Measurements from ENCODE around the gene NHP2. TPM values are rescaled to one million over a fixed set of nuclear protein-coding genes. Genes with fewer than 3 reads are reported as not detected.

The NHP2 gene
- total and polyA plus RNA-seq, 9 of the 15 experiments (the other 6 are each of a cell fraction or from before 2014, with no cell fraction given): 52.8 to 622 (median 144) TPM

DNA sequence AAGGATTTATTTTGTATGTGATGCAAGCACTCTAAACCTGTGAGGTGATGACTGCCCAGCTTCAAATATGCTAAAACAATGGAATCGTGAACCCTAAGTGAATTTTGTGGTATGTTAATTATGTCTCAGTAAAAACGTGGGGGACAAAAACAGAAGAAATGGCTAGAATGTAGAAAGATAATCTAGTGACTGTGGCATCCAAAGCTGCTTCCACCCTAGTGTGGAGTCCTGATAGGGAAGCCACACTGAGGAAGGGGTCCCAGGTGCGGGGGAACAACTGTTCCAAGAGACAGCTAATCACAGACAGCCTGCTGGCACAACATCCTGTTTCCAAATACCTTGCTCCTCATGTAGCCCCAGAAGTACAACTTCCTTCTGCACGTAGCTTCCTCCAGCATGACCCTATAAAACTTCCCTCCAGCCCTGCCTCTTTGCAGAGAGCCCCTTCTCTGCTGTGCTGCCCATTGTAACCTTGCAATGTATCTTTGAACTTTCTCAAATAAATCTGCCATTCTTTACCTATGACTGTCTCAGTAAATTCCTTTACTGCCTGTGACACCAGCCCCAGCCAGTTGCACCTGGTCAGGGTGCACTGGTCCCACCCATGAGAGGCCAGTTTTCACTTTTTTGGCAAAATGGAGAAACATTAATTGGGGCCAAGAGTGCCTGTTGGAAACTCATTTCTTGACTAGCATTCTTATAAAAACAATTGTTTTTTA lies 28.6 kb upstream of the NHP2 start (continued):
- TF ChIP-seq POLR2H (tag; IDR thresholded peaks at IDR 0.05; ENCODE audit: low read depth) (no peak), CHCHD3 (CRISPR knock-in tag; IDR thresholded peaks at IDR 0.05) (no peak), PRMT5 (CRISPR knock-in tag; IDR thresholded peaks at IDR 0.05) (no peak), SP2 (IDR thresholded peaks at IDR 0.05; ENCODE audit: extremely low read depth, low read depth, low read length, poor library complexity, severe bottlenecking) (no peak), ZBTB8A (IDR thresholded peaks at IDR 0.05; ENCODE audit: partially characterized antibody) (no peak), KDM1A (IDR thresholded peaks at IDR 0.05) (peak; percentile 55 to 58), MTA2 (IDR thresholded peaks at IDR 0.05; ENCODE audit: low read depth) (peak; percentile 39; the same call in 1 of the 2 replicates), SIN3B (IDR thresholded peaks at IDR 0.05; ENCODE audit: low read depth) (no peak), CC2D1A (IDR thresholded peaks at IDR 0.05) (peak; percentile 35; the same call in 1 of the 2 replicates), ZFP1 (CRISPR knock-in tag; IDR thresholded peaks at IDR 0.05) (no peak), ZFP36 (IDR thresholded peaks at IDR 0.05; ENCODE audit: low read depth, low read length, partially characterized antibody) (no peak), NR4A1 (CRISPR knock-in tag; IDR thresholded peaks at IDR 0.05) (no peak), NR4A1 (tag; IDR thresholded peaks at IDR 0.05) (no peak), RFX1 (IDR thresholded peaks at IDR 0.05) (no peak), SNRNP70 (optimal IDR thresholded peaks at IDR 0.05; ENCODE audit: low read depth, low read length) (no peak), POLR2G (IDR thresholded peaks at IDR 0.05; ENCODE audit: low read depth, low read length) (no peak), TRIM28 (IDR thresholded peaks at IDR 0.05) (no peak), ZC3H4 (CRISPR knock-in tag; IDR thresholded peaks at IDR 0.05; ENCODE audit: borderline replicate concordance) (no peak), CEBPB (tag; IDR thresholded peaks at IDR 0.05) (0 out of 2 replicates have a peak, but pooled peaks have one; percentile 25), ZNF175 (CRISPR knock-in tag; IDR thresholded peaks at IDR 0.05; ENCODE audit: low read depth) (no peak), HDAC6 (IDR thresholded peaks at IDR 0.05; ENCODE audit: low read depth, low read length) (no peak)
- TF ChIP-seq, protein P1, sequence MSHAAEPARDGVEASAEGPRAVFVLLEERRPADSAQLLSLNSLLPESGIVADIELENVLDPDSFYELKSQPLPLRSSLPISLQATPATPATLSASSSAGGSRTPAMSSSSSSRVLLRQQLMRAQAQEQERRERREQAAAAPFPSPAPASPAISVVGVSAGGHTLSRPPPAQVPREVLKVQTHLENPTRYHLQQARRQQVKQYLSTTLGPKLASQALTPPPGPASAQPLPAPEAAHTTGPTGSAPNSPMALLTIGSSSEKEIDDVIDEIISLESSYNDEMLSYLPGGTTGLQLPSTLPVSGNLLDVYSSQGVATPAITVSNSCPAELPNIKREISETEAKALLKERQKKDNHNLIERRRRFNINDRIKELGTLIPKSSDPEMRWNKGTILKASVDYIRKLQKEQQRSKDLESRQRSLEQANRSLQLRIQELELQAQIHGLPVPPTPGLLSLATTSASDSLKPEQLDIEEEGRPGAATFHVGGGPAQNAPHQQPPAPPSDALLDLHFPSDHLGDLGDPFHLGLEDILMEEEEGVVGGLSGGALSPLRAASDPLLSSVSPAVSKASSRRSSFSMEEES (CRISPR knock-in tag; IDR thresholded peaks at IDR 0.05): no peak
- TF ChIP-seq, protein P2, sequence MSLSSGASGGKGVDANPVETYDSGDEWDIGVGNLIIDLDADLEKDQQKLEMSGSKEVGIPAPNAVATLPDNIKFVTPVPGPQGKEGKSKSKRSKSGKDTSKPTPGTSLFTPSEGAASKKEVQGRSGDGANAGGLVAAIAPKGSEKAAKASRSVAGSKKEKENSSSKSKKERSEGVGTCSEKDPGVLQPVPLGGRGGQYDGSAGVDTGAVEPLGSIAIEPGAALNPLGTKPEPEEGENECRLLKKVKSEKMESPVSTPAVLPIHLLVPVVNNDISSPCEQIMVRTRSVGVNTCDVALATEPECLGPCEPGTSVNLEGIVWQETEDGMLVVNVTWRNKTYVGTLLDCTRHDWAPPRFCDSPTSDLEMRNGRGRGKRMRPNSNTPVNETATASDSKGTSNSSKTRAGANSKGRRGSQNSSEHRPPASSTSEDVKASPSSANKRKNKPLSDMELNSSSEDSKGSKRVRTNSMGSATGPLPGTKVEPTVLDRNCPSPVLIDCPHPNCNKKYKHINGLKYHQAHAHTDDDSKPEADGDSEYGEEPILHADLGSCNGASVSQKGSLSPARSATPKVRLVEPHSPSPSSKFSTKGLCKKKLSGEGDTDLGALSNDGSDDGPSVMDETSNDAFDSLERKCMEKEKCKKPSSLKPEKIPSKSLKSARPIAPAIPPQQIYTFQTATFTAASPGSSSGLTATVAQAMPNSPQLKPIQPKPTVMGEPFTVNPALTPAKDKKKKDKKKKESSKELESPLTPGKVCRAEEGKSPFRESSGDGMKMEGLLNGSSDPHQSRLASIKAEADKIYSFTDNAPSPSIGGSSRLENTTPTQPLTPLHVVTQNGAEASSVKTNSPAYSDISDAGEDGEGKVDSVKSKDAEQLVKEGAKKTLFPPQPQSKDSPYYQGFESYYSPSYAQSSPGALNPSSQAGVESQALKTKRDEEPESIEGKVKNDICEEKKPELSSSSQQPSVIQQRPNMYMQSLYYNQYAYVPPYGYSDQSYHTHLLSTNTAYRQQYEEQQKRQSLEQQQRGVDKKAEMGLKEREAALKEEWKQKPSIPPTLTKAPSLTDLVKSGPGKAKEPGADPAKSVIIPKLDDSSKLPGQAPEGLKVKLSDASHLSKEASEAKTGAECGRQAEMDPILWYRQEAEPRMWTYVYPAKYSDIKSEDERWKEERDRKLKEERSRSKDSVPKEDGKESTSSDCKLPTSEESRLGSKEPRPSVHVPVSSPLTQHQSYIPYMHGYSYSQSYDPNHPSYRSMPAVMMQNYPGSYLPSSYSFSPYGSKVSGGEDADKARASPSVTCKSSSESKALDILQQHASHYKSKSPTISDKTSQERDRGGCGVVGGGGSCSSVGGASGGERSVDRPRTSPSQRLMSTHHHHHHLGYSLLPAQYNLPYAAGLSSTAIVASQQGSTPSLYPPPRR (CRISPR knock-in tag; IDR thresholded peaks at IDR 0.05; ENCODE audit: borderline replicate concordance): no peak
- TF ChIP-seq, protein P3, sequence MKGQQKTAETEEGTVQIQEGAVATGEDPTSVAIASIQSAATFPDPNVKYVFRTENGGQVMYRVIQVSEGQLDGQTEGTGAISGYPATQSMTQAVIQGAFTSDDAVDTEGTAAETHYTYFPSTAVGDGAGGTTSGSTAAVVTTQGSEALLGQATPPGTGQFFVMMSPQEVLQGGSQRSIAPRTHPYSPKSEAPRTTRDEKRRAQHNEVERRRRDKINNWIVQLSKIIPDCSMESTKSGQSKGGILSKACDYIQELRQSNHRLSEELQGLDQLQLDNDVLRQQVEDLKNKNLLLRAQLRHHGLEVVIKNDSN (CRISPR knock-in tag; IDR thresholded peaks at IDR 0.05): no peak

All from K562 (cell line).